GM10847 (cell line): ENCODE results near the gene PCBP2.

Experiments
- POLR2A ChIP-seq: IDR thresholded peaks from 2 replicates; pipeline ENCODE4 v1.6.1; 2011; ENCODE audit not compliant: insufficient read length; ENCODE audit errors: extremely low read depth

PCBP2 gene

GRCh38 chr12:53465679-53466078, 13.8 kb downstream of the PCBP2 start:
- no peak for TF ChIP-seq POLR2A

GRCh38 chr12:53466640-53467039, 14.7 kb downstream of the PCBP2 start:
- TF ChIP-seq POLR2A: no peak

- no peak for TF ChIP-seq POLR2A
Observed at GRCh38 chr12:53467082-53467481, 15.2 kb downstream of the PCBP2 start.

GRCh38 chr12:53467880-53468279, 16.0 kb downstream of the PCBP2 start:
- TF ChIP-seq POLR2A: no peak

- TF ChIP-seq POLR2A: no peak
Observed at GRCh38 chr12:53468282-53468681, 16.4 kb downstream of the PCBP2 start.

- no peak for TF ChIP-seq POLR2A
Observed at GRCh38 chr12:53472056-53472582, 20.2 kb downstream of the PCBP2 start.

GRCh38 chr12:53474077-53474476, 22.2 kb downstream of the PCBP2 start:
- no peak for TF ChIP-seq POLR2A

GRCh38 chr12:53474819-53475218, 22.9 kb downstream of the PCBP2 start:
- no peak for TF ChIP-seq POLR2A

GRCh38 chr12:53476769-53477209, 24.9 kb downstream of the PCBP2 start:
- TF ChIP-seq POLR2A: no peak

- TF ChIP-seq POLR2A: no peak
Observed at GRCh38 chr12:53478865-53479264, 27.0 kb downstream of the PCBP2 start.

- TF ChIP-seq POLR2A: no peak
Observed at GRCh38 chr12:53479331-53479730, 27.4 kb downstream of the PCBP2 start.

- no peak for TF ChIP-seq POLR2A
Observed at GRCh38 chr12:53480491-53481442, 28.9 kb downstream of the PCBP2 start.

GRCh38 chr12:53481939-53482586, 30.2 kb downstream of the PCBP2 start:
- TF ChIP-seq POLR2A: no peak

- TF ChIP-seq POLR2A: no peak
Observed at GRCh38 chr12:53482626-53483168, 30.8 kb downstream of the PCBP2 start.

GRCh38 chr12:53483225-53483978, 31.5 kb downstream of the PCBP2 start:
- TF ChIP-seq POLR2A: no peak
